ENCODE results near the gene NEK10. TPM values are rescaled to one million over a fixed set of nuclear protein-coding genes. Genes with fewer than 3 reads are reported as not detected.

The NEK10 gene
- total and polyA plus RNA-seq, 2 donors from 2014 or later, result 1.0 to 4.1 TPM

DNA sequence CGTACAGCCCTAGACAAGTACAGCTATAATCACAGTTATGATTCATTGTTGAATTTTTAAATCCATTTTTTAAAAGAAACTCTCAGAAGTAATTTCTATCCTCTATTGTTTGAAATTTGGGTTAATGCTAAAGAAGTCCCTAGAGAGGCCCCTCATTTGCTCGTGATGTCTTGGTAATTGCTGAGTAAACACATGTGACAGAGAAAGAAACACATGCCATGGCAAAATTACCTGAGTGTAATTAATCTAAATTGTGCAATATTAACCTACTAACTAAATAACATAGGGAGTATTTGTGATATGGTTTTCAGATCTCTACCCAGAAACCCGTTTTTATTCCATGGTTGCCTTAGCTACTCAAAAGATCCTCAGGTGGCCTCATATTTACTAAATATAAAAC, 10.8 kb downstream of the NEK10 start:
- Histone ChIP-seq H3K27ac (ENCODE audit: low read depth in 2 of 2, low read length in 2 of 2) (no peak overlapping the region), H3K9me3 (ENCODE audit: control insufficient read depth in 2 of 3, insufficient read depth in 1 of 3, low read length in 3 of 3) (no peaks in the 10 kb centered on the region), H3K27me3 (ENCODE audit: control insufficient read depth, insufficient read depth, low read length) (no peaks in the 10 kb centered on the region), H3K4me1 (ENCODE audit: control insufficient read depth in 2 of 3, insufficient read depth in 2 of 3, low read depth in 1 of 3, low read length in 3 of 3) (peaks cover 4 to 16% (median 4%) of the 10 kb centered on the region in 3 donors), H3K4me3 (ENCODE audit: low read length in 3 of 3) (no peak overlapping the region), H3K9ac (ENCODE audit: low read length in 3 of 3) (no peak overlapping the region), H3K36me3 (ENCODE audit: control insufficient read depth in 2 of 3, insufficient read depth in 3 of 3, low read length in 3 of 3) (no peaks in the 10 kb centered on the region)
- TF ChIP-seq, protein P1, sequence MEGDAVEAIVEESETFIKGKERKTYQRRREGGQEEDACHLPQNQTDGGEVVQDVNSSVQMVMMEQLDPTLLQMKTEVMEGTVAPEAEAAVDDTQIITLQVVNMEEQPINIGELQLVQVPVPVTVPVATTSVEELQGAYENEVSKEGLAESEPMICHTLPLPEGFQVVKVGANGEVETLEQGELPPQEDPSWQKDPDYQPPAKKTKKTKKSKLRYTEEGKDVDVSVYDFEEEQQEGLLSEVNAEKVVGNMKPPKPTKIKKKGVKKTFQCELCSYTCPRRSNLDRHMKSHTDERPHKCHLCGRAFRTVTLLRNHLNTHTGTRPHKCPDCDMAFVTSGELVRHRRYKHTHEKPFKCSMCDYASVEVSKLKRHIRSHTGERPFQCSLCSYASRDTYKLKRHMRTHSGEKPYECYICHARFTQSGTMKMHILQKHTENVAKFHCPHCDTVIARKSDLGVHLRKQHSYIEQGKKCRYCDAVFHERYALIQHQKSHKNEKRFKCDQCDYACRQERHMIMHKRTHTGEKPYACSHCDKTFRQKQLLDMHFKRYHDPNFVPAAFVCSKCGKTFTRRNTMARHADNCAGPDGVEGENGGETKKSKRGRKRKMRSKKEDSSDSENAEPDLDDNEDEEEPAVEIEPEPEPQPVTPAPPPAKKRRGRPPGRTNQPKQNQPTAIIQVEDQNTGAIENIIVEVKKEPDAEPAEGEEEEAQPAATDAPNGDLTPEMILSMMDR (IDR thresholded peaks at IDR 0.05; ENCODE audit: borderline replicate concordance, extremely low read depth, insufficient read depth), result no peak
- intact Hi-C loops (cut with DNase I), result no loop called here
- DNase-seq (no peak), FAIRE-seq (no peak)

DNA sequence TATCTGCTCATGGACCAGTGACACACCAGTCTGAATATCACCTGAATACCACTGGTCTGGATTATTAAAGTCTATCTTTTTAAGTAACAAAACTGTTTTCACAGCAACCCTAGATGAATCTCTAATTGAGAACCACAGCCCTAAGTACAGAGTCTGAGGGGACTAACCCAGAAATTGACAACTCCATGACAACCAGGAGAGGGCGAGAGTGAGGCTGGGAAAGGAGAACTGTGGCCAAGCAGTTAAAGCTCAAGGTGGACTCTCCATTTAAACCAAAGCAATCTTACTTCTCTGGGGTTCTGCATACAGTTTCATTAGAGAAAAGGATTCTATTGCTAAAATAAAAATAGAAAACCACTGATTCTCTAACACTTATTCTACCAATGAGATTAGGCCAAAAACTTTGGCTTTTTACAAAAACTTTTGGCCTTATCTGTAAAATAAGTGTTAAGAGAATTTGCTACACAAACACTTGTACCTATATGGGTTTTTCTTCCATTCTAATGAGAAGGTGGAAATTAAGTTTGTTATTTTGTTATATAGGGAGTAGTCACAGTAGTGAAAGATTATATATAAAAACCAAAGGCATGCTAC, 11.4 kb downstream of the NEK10 start:
- H3K9me3 ChIP-seq (ENCODE audit: control insufficient read depth in 2 of 3, insufficient read depth in 1 of 3, low read length in 3 of 3), result no peaks in the 10 kb centered on the region
- intact Hi-C loops (cut with DNase I), result no loop called here
- no peak overlapping the region for H3K27ac ChIP-seq (ENCODE audit: low read depth in 2 of 2, low read length in 2 of 2)
- no peak overlapping the region for H3K4me3 ChIP-seq (ENCODE audit: low read length in 3 of 3)
- TF ChIP-seq, protein P1 (IDR thresholded peaks at IDR 0.05; ENCODE audit: borderline replicate concordance, extremely low read depth, insufficient read depth), result peak; percentile 52
- H3K4me1 ChIP-seq (ENCODE audit: control insufficient read depth in 2 of 3, insufficient read depth in 2 of 3, low read depth in 1 of 3, low read length in 3 of 3), result peaks cover 4 to 16% (median 4%) of the 10 kb centered on the region in 3 donors
- DNase-seq (peak in 3 of 5 donors; percentile 43 to 79 (median 62)), FAIRE-seq (peak; percentile 3)
- no peak overlapping the region for H3K9ac ChIP-seq (ENCODE audit: low read length in 3 of 3)
- no peaks in the 10 kb centered on the region for H3K36me3 ChIP-seq (ENCODE audit: control insufficient read depth in 2 of 3, insufficient read depth in 3 of 3, low read length in 3 of 3)
- no peaks in the 10 kb centered on the region for H3K27me3 ChIP-seq (ENCODE audit: control insufficient read depth, insufficient read depth, low read length)

DNA sequence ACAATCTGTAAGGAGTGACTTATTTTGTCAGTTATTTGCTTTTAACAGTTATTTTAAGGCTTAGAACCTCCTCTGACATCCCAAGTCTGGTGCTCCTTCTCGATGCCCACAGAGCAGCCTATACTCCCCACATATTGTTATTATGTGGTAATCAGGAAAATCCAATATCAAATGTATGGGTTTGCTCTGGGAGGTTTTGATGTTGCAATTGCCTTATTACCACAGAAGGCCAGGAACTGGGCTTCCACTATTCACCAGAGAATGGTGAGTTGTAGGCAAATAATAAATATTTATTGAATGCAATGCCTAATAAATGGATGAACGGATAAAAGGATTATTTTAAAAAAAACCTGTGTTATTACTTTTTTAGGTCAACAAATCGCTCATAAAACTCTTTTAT, 12.2 kb downstream of the NEK10 start:
- intact Hi-C loops (cut with DNase I), result no loop called here
- no peak for FAIRE-seq
- Histone ChIP-seq H3K9ac (ENCODE audit: low read length in 3 of 3) (no peak overlapping the region), H3K27ac (ENCODE audit: low read depth in 2 of 2, low read length in 2 of 2) (no peak overlapping the region), H3K9me3 (ENCODE audit: control insufficient read depth in 2 of 3, insufficient read depth in 1 of 3, low read length in 3 of 3) (no peaks in the 10 kb centered on the region), H3K36me3 (ENCODE audit: control insufficient read depth in 2 of 3, insufficient read depth in 3 of 3, low read length in 3 of 3) (no peaks in the 10 kb centered on the region), H3K4me1 (ENCODE audit: control insufficient read depth in 2 of 3, insufficient read depth in 2 of 3, low read depth in 1 of 3, low read length in 3 of 3) (peaks cover 4 to 16% (median 4%) of the 10 kb centered on the region in 3 donors), H3K27me3 (ENCODE audit: control insufficient read depth, insufficient read depth, low read length) (no peaks in the 10 kb centered on the region), H3K4me3 (ENCODE audit: low read length in 3 of 3) (no peak overlapping the region)
- no peak for DNase-seq
- TF ChIP-seq, protein P1 (IDR thresholded peaks at IDR 0.05; ENCODE audit: borderline replicate concordance, extremely low read depth, insufficient read depth), result no peak
